Esophagus muscularis mucosa (tissue), 4 donors: Measurements from ENCODE around the gene KMT2B. TPM values are rescaled to one million over a fixed set of nuclear protein-coding genes. Genes with fewer than 3 reads are reported as not detected.
A peak's percentile ranks its signal among the peaks of the same experiment; 100 is the strongest.

Experiments used
- DNase-seq: peaks from one replicate; pipeline ENCODE4 v3.0.0-alpha.2; 2017; ENCODE audit errors: extremely low spot score
- H3K27ac ChIP-seq, 4 donors: fragments of 200-600 bp; sonication (generic); replicated peaks in 1 of 4; 1 replicate in 3 of 4; 2 replicates in 1 of 4; pipeline ENCODE4 v1.5.1; 2016 to 2019; ENCODE audit warnings: mild to moderate bottlenecking in 1 of 4
- H3K27me3 ChIP-seq, 4 donors: fragments of 200-600 bp; sonication (generic); one replicate each; pipeline versions ENCODE4 v1.5.1 to v1.6.0; 2016 to 2019
- H3K36me3 ChIP-seq, 4 donors: fragments of 200-600 bp; sonication (generic); one replicate each; pipeline ENCODE4 v1.5.1; 2016 to 2019
- H3K4me1 ChIP-seq, 4 donors: fragments of 200-600 bp; sonication (generic); one replicate each; pipeline ENCODE4 v1.5.1; 2016 to 2019
- H3K4me3 ChIP-seq, 4 donors: fragments of 200-600 bp; sonication (generic); 1 replicate in 2 of 4; 2 replicates in 2 of 4; pipeline ENCODE4 v1.5.1; 2016 to 2019; ENCODE audit warnings: mild to moderate bottlenecking in 4 of 4, moderate library complexity in 1 of 4
- H3K9me3 ChIP-seq, 4 donors: fragments of 200-600 bp; sonication (generic); 1 replicate in 3 of 4; 2 replicates in 1 of 4; pipeline ENCODE4 v1.5.1; 2016 to 2019
- CTCF ChIP-seq, 3 experiments: fragments of 200-600 bp in 2 of 3; fragments of 450-650 bp in 1 of 3; sonication (generic) in 2 of 3; IDR thresholded peaks; one replicate each; pipeline ENCODE4 v1.5.1; 2017 to 2019; ENCODE audit warnings: antibody characterized with exemption in 3 of 3, mild to moderate bottlenecking in 2 of 3, moderate library complexity in 1 of 3
- EP300 ChIP-seq: sonication (generic); formaldehyde crosslinking; IDR thresholded peaks from one replicate; pipeline ENCODE4 v1.6.1; 2017; ENCODE audit warnings: antibody characterized with exemption
- POLR2A ChIP-seq: fragments of 450-650 bp; IDR thresholded peaks from one replicate; pipeline ENCODE4 v1.6.1; 2017; ENCODE audit warnings: antibody characterized with exemption, moderate library complexity, mild to moderate bottlenecking, low read depth
- POLR2AphosphoS5 ChIP-seq, 2 donors: sonication (generic); formaldehyde crosslinking; IDR thresholded peaks; one replicate each; pipeline ENCODE4 v1.6.1; 2017; ENCODE audit warnings: antibody characterized with exemption in 2 of 2
- WGBS: methylation state at CpG from one replicate; pipeline ENCODE4 v1.1.5; 2018; 5-methylcytosine and 5-hydroxymethylcytosine counted together
- intact Hi-C: fragments of 100-400 bp; cut with DNase I; formaldehyde crosslinking; loops from one replicate; pipeline ENCODE4 v1.15.1; 2023
- total RNA-seq, 4 donors: library from RNA; depleted of rRNA; stranded (reverse); fragments of >200 nt; gene quantifications; one replicate each; pipeline versions ENCODE4 v1.1.0 to v1.2.1, GENCODE V29; 2016

The KMT2B gene
- total RNA-seq, 4 donors from 2014 or later, result 22.0 to 30.6 (median 24.2) TPM

- DNase-seq, result no peak
- Histone ChIP-seq H3K9me3 (no peaks in the 10 kb centered on the region), H3K27me3 (no peaks in the 10 kb centered on the region), H3K27ac (peak overlapping the region; percentile 93 to 99 (median 98)), H3K36me3 (peaks cover 26 to 33% (median 30%) of the 10 kb centered on the region in 4 donors), H3K4me3 (no peak overlapping the region), H3K4me1 (peaks cover 37 to 75% (median 61%) of the 10 kb centered on the region in 4 donors)
- 94% methylated on average over 20 of the region's 20 CpGs for WGBS
- TF ChIP-seq POLR2A, result no peak
- no peak for TF ChIP-seq POLR2AphosphoS5 (IDR thresholded peaks at IDR 0.05)
- intact Hi-C loops, result no loop called here
Measured at GRCh38 chr19:35752746-35753350, 35.0 kb downstream of the KMT2B start.

GRCh38 chr19:35753634-35754369, 36.0 kb downstream of the KMT2B start:
- H3K4me3 ChIP-seq, result no peak overlapping the region
- H3K9me3 ChIP-seq, result no peaks in the 10 kb centered on the region
- H3K27me3 ChIP-seq, result no peaks in the 10 kb centered on the region
- WGBS, result 84% methylated on average over 9 of the region's 20 CpGs
- DNase-seq, result no peak
- intact Hi-C loops, result no loop called here
- peaks cover 26 to 33% (median 30%) of the 10 kb centered on the region in 4 donors for H3K36me3 ChIP-seq
- peaks cover 40 to 74% (median 62%) of the 10 kb centered on the region in 4 donors for H3K4me1 ChIP-seq
- TF ChIP-seq EP300, result no peak
- TF ChIP-seq POLR2A, result no peak
- TF ChIP-seq CTCF (IDR thresholded peaks at IDR 0.05), result no peak
- peak overlapping the region; percentile 93 to 99 (median 98) for H3K27ac ChIP-seq

DNA sequence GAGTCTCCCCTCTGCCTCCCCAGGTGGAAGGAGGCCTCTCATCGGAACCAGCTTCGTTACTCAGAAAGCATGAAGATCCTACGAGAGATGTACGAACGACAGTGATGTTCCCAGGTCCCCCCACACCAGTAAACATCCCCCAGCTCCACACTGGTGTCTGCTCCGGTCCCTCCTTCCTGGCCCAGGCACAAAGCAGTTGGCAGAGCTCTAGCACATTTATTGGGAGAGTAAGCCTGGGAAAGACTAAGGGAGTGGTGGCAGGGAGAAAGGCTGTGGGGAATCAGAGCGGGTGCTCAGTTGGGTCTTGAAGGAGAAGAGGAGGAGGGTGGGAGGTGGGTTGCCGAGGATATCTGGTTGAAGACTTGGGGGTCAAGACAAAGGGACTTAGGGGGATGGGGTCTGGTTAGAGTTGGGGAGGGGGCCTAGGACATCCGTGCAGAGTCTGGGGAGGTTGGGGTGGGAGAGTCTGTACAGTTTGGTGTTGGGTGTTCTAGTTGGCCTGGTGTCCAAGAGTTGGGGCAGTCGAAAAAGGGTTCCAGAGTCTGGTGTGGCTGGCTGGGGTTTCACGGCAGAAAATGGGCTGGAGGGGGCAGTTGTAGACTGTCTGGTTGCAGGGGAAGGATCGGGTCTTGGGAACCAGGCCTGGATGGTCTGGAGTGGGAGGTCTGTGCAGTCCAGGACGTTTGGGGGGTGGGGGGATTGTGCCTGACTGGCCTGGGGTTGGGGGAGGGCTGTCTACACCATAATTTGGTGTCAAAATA, 36.7 kb downstream of the KMT2B start:
- H3K27me3 ChIP-seq, result no peaks in the 10 kb centered on the region
- peak overlapping the region; percentile 93 to 99 (median 98) for H3K27ac ChIP-seq
- no peak for DNase-seq
- H3K4me1 ChIP-seq, result peaks cover 36 to 74% (median 62%) of the 10 kb centered on the region in 4 donors
- H3K9me3 ChIP-seq, result no peaks in the 10 kb centered on the region
- peaks cover 26 to 33% (median 30%) of the 10 kb centered on the region in 4 donors for H3K36me3 ChIP-seq
- H3K4me3 ChIP-seq, result peak overlapping the region; percentile 80 to 95 (median 89)
- 76% methylated on average over 13 of the region's 13 CpGs for WGBS
- TF ChIP-seq EP300 (no peak), CTCF (IDR thresholded peaks at IDR 0.05) (no peak), POLR2A (no peak), POLR2AphosphoS5 (IDR thresholded peaks at IDR 0.05) (no peak)
- intact Hi-C loops, result no loop called here

- Histone ChIP-seq H3K27ac (peak overlapping the region; percentile 93 to 99 (median 98)), H3K27me3 (no peaks in the 10 kb centered on the region), H3K9me3 (no peaks in the 10 kb centered on the region), H3K4me3 (peak overlapping the region; percentile 80 to 95 (median 89)), H3K4me1 (peaks cover 31 to 73% (median 61%) of the 10 kb centered on the region in 4 donors), H3K36me3 (peaks cover 26 to 36% (median 31%) of the 10 kb centered on the region in 4 donors)
- intact Hi-C loops, result no loop called here
- TF ChIP-seq POLR2AphosphoS5 (IDR thresholded peaks at IDR 0.05) (no peak), CTCF (IDR thresholded peaks at IDR 0.05) (no peak), EP300 (no peak), POLR2A (no peak)
- DNase-seq, result no peak
- 23% methylated on average over 16 of the region's 17 CpGs for WGBS
Measured at GRCh38 chr19:35755131-35755549, 37.3 kb downstream of the KMT2B start.
